H1 (cell line): ENCODE measurements around the gene TRIM46. TPM values are rescaled to one million over a fixed set of nuclear protein-coding genes. Genes with fewer than 3 reads are reported as not detected.

Experiments used
- CBX5 ChIP-seq: fragments of 300-800, 300-1000 bp; sonication (generic); IDR thresholded peaks from 2 replicates; pipeline ENCODE4 v1.7.1; 2016; ENCODE audit warnings: antibody characterized with exemption, low read length, low read depth
- CHD7 ChIP-seq: fragments of 300-600 bp; sonication (generic); IDR thresholded peaks from 2 replicates; pipeline ENCODE4 v1.7.1; 2012; ENCODE audit warnings: low read length, moderate library complexity, mild to moderate bottlenecking, inconsistent platforms; ENCODE audit not compliant: insufficient replicate concordance
- CTBP2 ChIP-seq: IDR thresholded peaks from 2 replicates; pipeline ENCODE4 v1.7.0; 2011; ENCODE audit warnings: borderline replicate concordance, mild to moderate bottlenecking, moderate library complexity, mixed read lengths, low read length; ENCODE audit not compliant: insufficient read depth, insufficient read length
- EGR1 ChIP-seq: IDR thresholded peaks from 2 replicates; pipeline ENCODE4 v1.6.1; 2011; ENCODE audit warnings: low read depth, low read length, borderline replicate concordance
- JUND ChIP-seq: IDR thresholded peaks from 2 replicates; pipeline ENCODE4 v1.6.1; 2011; ENCODE audit warnings: mild to moderate bottlenecking, improper control_type of control experiment, low read length
- KDM5A ChIP-seq: fragments of 200-600 bp; IDR thresholded peaks from 2 replicates; pipeline ENCODE4 v1.7.1; 2012; ENCODE audit warnings: mild to moderate bottlenecking, low read length, inconsistent platforms, mixed read lengths
- RAD21 ChIP-seq, 2 experiments: IDR thresholded peaks in 1 of 2; conservative IDR thresholded peaks in 1 of 2; 2 replicates each; pipeline ENCODE4 v1.6.1; 2011; ENCODE audit warnings: low read depth in 2 of 2, low read length in 2 of 2, improper control_type of control experiment in 1 of 2, inconsistent platforms in 1 of 2, mild to moderate bottlenecking in 1 of 2, moderate library complexity in 1 of 2
- SAP30 ChIP-seq: fragments of 300-600 bp; sonication (generic); IDR thresholded peaks from 2 replicates; pipeline ENCODE4 v1.7.1; 2012; ENCODE audit warnings: low read length, moderate library complexity, mild to moderate bottlenecking, inconsistent platforms; ENCODE audit not compliant: insufficient read depth, insufficient replicate concordance
- SP4 ChIP-seq: IDR thresholded peaks from 2 replicates; pipeline ENCODE4 v1.6.1; 2012; ENCODE audit warnings: low read length, inconsistent platforms
- TBP ChIP-seq: IDR thresholded peaks from 2 replicates; pipeline ENCODE4 v1.6.1; 2011; ENCODE audit warnings: low read depth, low read length, improper control_type of control experiment
- polyA plus RNA-seq, 7 experiments: library from polyadenylated mRNA; depleted of rRNA in 3 of 7; stranded (reverse) in 5 of 7; unstranded in 2 of 7; fragments of >200 nt in 5 of 7; fragments of 200-250 nt in 2 of 7; gene quantifications; 1 replicate in 5 of 7; 2 replicates in 1 of 7; 4 replicates in 1 of 7; pipeline versions ENCODE4 v1.2.1 to v1.2.3, GENCODE V29; 2011 to 2013; ENCODE audit warnings: missing spikeins in 2 of 7, mixed read lengths in 2 of 7
- total RNA-seq: library from RNA; stranded (reverse); fragmentation: NEBNext Ultra II Directional; extraction: Animal tissue kit (Norgen Biotek cat#: 25700); gene quantifications from 2 replicates; pipeline ENCODE4 v1.2.1, GENCODE V29; 2021

TRIM46 gene
- total and polyA plus RNA-seq, 2 of the 8 experiments (the other 6 are each of a cell fraction or from before 2014, with no cell fraction given): 15.5 to 21.6 TPM

DNA sequence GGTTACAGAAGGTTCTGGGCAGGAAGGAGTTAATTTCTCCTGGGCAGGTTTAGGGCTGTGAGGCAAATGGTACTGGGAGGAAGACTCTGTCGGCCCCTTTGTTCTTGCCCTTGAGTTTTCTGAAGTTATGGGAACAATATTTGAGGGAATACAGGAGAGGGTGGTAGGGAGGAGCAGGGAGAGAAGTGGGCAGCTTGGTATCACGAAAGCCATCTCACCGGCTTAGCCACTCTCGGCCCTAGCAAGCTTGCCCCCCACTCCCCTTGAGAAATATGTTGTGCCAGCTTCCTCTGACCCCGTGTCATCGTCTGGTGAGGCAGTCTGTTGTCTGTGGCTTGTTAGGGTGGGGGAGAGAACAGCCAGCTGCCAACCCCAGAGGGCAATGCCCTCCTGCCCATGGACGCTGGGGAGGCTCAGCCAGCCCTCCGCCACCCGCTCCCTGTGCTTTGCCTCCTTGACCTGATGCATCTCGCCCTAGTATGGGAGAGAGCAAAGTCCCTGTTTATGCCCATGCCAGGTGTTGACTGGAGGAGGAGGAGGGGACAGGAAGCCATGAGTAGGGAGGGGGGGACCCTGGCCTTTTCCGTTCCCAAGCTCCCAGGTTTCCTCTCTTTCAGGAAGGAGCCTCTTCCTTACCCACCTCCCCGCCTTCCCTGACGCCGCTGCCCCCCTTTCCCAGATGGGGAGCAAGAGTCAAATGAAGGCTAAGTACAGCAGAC, 44.7 kb upstream of the TRIM46 start (continued):
- TF ChIP-seq CHD7 (no peak), RAD21 (IDR thresholded peaks at IDR 0.05 in 1 of 2, conservative IDR thresholded peaks at IDR 0.05 in 1 of 2; ENCODE audit: low read depth in 2 of 2, low read length in 2 of 2) (no peak), TBP (no peak), EGR1 (no peak), SAP30 (no peak), CTBP2 (no peak), SP4 (no peak), JUND (no peak), CBX5 (no peak), KDM5A (no peak)
